ENCODE data around the gene CAMK1D. TPM values are rescaled to one million over a fixed set of nuclear protein-coding genes. Genes with fewer than 3 reads are reported as not detected.
"Not testable (repeated sequence)": the region's sequence is repeated elsewhere in the genome, so short reads cannot be mapped to it uniquely, and the experiment has no call there.

CAMK1D gene
- total RNA-seq, 2 donors from 2014 or later, result 4.5 to 7.8 TPM

- Mint-ChIP-seq H3K4me3 (no peak overlapping the region), H3K27me3 (ENCODE audit: insufficient read depth) (no peaks in the 10 kb centered on the region), H3K27ac (no peak overlapping the region), H3K9me3 (no peaks in the 10 kb centered on the region), H3K36me3 (ENCODE audit: low read depth) (no peaks in the 10 kb centered on the region), H3K4me1 (no peaks in the 10 kb centered on the region)
- TF ChIP-seq, protein P1, sequence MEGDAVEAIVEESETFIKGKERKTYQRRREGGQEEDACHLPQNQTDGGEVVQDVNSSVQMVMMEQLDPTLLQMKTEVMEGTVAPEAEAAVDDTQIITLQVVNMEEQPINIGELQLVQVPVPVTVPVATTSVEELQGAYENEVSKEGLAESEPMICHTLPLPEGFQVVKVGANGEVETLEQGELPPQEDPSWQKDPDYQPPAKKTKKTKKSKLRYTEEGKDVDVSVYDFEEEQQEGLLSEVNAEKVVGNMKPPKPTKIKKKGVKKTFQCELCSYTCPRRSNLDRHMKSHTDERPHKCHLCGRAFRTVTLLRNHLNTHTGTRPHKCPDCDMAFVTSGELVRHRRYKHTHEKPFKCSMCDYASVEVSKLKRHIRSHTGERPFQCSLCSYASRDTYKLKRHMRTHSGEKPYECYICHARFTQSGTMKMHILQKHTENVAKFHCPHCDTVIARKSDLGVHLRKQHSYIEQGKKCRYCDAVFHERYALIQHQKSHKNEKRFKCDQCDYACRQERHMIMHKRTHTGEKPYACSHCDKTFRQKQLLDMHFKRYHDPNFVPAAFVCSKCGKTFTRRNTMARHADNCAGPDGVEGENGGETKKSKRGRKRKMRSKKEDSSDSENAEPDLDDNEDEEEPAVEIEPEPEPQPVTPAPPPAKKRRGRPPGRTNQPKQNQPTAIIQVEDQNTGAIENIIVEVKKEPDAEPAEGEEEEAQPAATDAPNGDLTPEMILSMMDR (conservative IDR thresholded peaks at IDR 0.05), result no peak
- no peaks in the 10 kb centered on the region for H3K27me3 ChIP-seq (ENCODE audit: control insufficient read depth, insufficient read depth, low read length, poor library complexity, severe bottlenecking)
- 92 to 100% methylated on average over 1 to 3 of the region's 3 CpGs for WGBS, 2 experiments (ENCODE audit: insufficient coverage in 1 of 2, insufficient read length in 1 of 2)
- DNase-seq, result no peak
- no peaks in the 10 kb centered on the region for H3K36me3 ChIP-seq (ENCODE audit: control insufficient read depth, insufficient read depth, low read length)
- H3K4me3 ChIP-seq (ENCODE audit: low read length), result no peak overlapping the region
- no peaks in the 10 kb centered on the region for H3K9me3 ChIP-seq (ENCODE audit: control insufficient read depth, low read length)
- H3K27ac ChIP-seq (ENCODE audit: low read depth, low read length), result no peak overlapping the region
- H3K4me1 ChIP-seq (ENCODE audit: control insufficient read depth, insufficient read depth, low read length), result no peaks in the 10 kb centered on the region
- no peak overlapping the region for H3K9ac ChIP-seq (ENCODE audit: extremely low read depth, low read length, poor library complexity, severe bottlenecking)
Observed at GRCh38 chr10:12324530-12324929, 24.8 kb upstream of the CAMK1D start.

DNA sequence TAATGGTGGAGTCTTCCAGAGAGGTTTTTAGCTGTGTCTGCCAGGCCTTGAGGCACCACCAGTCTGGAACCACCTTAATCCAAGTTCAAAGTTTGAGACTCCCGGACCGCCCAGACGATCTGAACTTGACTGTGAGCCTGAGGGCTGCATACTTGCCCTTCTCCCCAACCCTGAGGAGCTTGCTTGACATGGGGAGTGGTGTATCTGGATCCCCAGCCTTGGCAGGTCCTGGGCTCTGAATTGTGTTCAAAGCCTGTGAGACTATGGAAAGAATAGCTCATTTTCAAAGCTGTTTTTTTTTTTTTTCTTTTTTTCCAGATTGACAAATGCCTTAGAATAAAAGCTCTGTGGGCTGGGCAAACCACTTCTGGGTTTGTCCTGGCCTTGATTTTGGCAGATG is 22.3 kb upstream of the CAMK1D start:
- H3K36me3 ChIP-seq (ENCODE audit: control insufficient read depth, insufficient read depth, low read length), result no peaks in the 10 kb centered on the region
- no peaks in the 10 kb centered on the region for H3K36me3 Mint-ChIP-seq (ENCODE audit: low read depth)
- H3K27me3 Mint-ChIP-seq (ENCODE audit: insufficient read depth), result no peaks in the 10 kb centered on the region
- H3K4me3 ChIP-seq (ENCODE audit: low read length), result no peak overlapping the region
- no peak overlapping the region for H3K9ac ChIP-seq (ENCODE audit: extremely low read depth, low read length, poor library complexity, severe bottlenecking)
- no peak overlapping the region for H3K27ac Mint-ChIP-seq
- H3K27me3 ChIP-seq (ENCODE audit: control insufficient read depth, insufficient read depth, low read length, poor library complexity, severe bottlenecking), result no peaks in the 10 kb centered on the region
- TF ChIP-seq, protein P1 (conservative IDR thresholded peaks at IDR 0.05), result no peak
- no peaks in the 10 kb centered on the region for H3K4me1 Mint-ChIP-seq
- WGBS, 2 experiments (ENCODE audit: insufficient coverage in 1 of 2, insufficient read length in 1 of 2), result 95 to 100% methylated on average over 2 to 3 of the region's 3 CpGs
- no peak for DNase-seq
- no peaks in the 10 kb centered on the region for H3K9me3 ChIP-seq (ENCODE audit: control insufficient read depth, low read length)
- H3K27ac ChIP-seq (ENCODE audit: low read depth, low read length), result no peak overlapping the region
- no peaks in the 10 kb centered on the region for H3K9me3 Mint-ChIP-seq
- H3K4me1 ChIP-seq (ENCODE audit: control insufficient read depth, insufficient read depth, low read length), result no peaks in the 10 kb centered on the region
- H3K4me3 Mint-ChIP-seq, result no peak overlapping the region

DNA sequence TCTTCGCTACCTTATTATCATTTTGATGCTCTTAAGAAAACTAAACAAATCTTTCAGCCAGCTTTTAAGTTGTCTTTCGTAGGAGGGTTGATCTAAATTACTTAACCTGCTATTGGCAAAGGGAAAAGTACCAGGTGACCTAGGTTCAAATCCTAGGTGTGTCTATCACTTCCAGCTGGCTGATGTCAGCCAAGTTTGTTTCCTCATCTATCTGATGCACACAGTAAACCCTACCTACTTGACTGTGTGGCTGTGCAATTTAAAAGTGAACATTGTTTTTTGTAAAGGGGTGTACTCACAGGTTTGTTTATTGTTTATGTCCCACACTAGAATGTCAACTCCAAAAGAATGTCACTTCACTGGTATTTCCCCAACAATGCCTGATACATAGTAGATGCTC is 21.9 kb upstream of the CAMK1D start:
- WGBS, 2 experiments (ENCODE audit: insufficient coverage in 1 of 2, insufficient read length in 1 of 2), result 98 to 100% methylated on average over 1 to 2 of the region's 2 CpGs
- no peaks in the 10 kb centered on the region for H3K4me1 ChIP-seq (ENCODE audit: control insufficient read depth, insufficient read depth, low read length)

GRCh38 chr10:12328312-12328711 is 21.0 kb upstream of the CAMK1D start:
- not testable (repeated sequence) for H3K36me3 Mint-ChIP-seq (ENCODE audit: low read depth); H3K27me3 Mint-ChIP-seq (ENCODE audit: insufficient read depth); H3K27ac ChIP-seq (ENCODE audit: low read depth, low read length); H3K4me1 Mint-ChIP-seq; H3K4me3 Mint-ChIP-seq; H3K9me3 ChIP-seq (ENCODE audit: control insufficient read depth, low read length); H3K27me3 ChIP-seq (ENCODE audit: control insufficient read depth, insufficient read depth, low read length, poor library complexity, severe bottlenecking); H3K4me1 ChIP-seq (ENCODE audit: control insufficient read depth, insufficient read depth, low read length); H3K4me3 ChIP-seq (ENCODE audit: low read length); H3K27ac Mint-ChIP-seq; H3K36me3 ChIP-seq (ENCODE audit: control insufficient read depth, insufficient read depth, low read length); DNase-seq; H3K9ac ChIP-seq (ENCODE audit: extremely low read depth, low read length, poor library complexity, severe bottlenecking); H3K9me3 Mint-ChIP-seq
- WGBS, 2 experiments (ENCODE audit: insufficient coverage in 1 of 2, insufficient read length in 1 of 2), result 82 to 100% methylated on average over 1 to 9 of the region's 9 CpGs

More for the DNA sequence above, 21.9 kb upstream of the CAMK1D start:
- Mint-ChIP-seq H3K36me3 (ENCODE audit: low read depth) (no peaks in the 10 kb centered on the region), H3K4me1 (no peaks in the 10 kb centered on the region), H3K27me3 (ENCODE audit: insufficient read depth) (no peaks in the 10 kb centered on the region), H3K27ac (no peak overlapping the region), H3K9me3 (no peaks in the 10 kb centered on the region), H3K4me3 (no peak overlapping the region)
- H3K27me3 ChIP-seq (ENCODE audit: control insufficient read depth, insufficient read depth, low read length, poor library complexity, severe bottlenecking), result no peaks in the 10 kb centered on the region
- no peak overlapping the region for H3K27ac ChIP-seq (ENCODE audit: low read depth, low read length)
- H3K9me3 ChIP-seq (ENCODE audit: control insufficient read depth, low read length), result no peaks in the 10 kb centered on the region
- no peak overlapping the region for H3K4me3 ChIP-seq (ENCODE audit: low read length)
- H3K9ac ChIP-seq (ENCODE audit: extremely low read depth, low read length, poor library complexity, severe bottlenecking), result no peak overlapping the region
- H3K36me3 ChIP-seq (ENCODE audit: control insufficient read depth, insufficient read depth, low read length), result no peaks in the 10 kb centered on the region
- TF ChIP-seq, protein P1 (conservative IDR thresholded peaks at IDR 0.05), result no peak
- DNase-seq, result no peak

All from endodermal cell (in vitro differentiated cells).